SJCRH30 (cell line): Measurements from ENCODE around the gene TNRC6C. TPM values are rescaled to one million over a fixed set of nuclear protein-coding genes. Genes with fewer than 3 reads are reported as not detected.

Source experiments
- DNase-seq, 2 experiments: peaks; one replicate each; pipeline ENCODE4 v3.0.0-alpha.2; 2015 to 2020
- H3K27ac ChIP-seq: fragments of 250-450 bp; sonication (Bioruptor Pico); 2 replicates; pipeline ENCODE4 v1.5.1; 2020; ENCODE audit warnings: mild to moderate bottlenecking, moderate library complexity
- H3K27me3 ChIP-seq: fragments of 250-450 bp; sonication (Bioruptor Pico); 2 replicates; pipeline ENCODE4 v1.5.1; 2020; ENCODE audit warnings: mild to moderate bottlenecking, moderate library complexity
- H3K36me3 ChIP-seq: fragments of 250-450 bp; sonication (Bioruptor Pico); 2 replicates; pipeline ENCODE4 v1.5.1; 2020; ENCODE audit warnings: mild to moderate bottlenecking, moderate library complexity
- H3K4me1 ChIP-seq: fragments of 250-450 bp; sonication (Bioruptor Pico); 2 replicates; pipeline ENCODE4 v1.5.1; 2020; ENCODE audit warnings: mild to moderate bottlenecking, moderate library complexity
- H3K4me3 ChIP-seq: fragments of 250-450 bp; sonication (Bioruptor Pico); 2 replicates; pipeline ENCODE4 v1.5.1; 2020; ENCODE audit warnings: mild to moderate bottlenecking, moderate library complexity
- H3K9me3 ChIP-seq: fragments of 250-450 bp; sonication (Bioruptor Pico); replicated peaks from 2 replicates; pipeline ENCODE4 v1.5.1; 2020; ENCODE audit warnings: mild to moderate bottlenecking, moderate library complexity
- total RNA-seq: library from RNA; depleted of rRNA; stranded (reverse); fragments of >200 nt; shearing (Covaris generic); gene quantifications from 2 replicates; pipeline ENCODE4 v1.2.3, GENCODE V29; 2014

The TNRC6C gene
- total RNA-seq, 1 experiment from 2014 or later = 12.7 TPM

DNA sequence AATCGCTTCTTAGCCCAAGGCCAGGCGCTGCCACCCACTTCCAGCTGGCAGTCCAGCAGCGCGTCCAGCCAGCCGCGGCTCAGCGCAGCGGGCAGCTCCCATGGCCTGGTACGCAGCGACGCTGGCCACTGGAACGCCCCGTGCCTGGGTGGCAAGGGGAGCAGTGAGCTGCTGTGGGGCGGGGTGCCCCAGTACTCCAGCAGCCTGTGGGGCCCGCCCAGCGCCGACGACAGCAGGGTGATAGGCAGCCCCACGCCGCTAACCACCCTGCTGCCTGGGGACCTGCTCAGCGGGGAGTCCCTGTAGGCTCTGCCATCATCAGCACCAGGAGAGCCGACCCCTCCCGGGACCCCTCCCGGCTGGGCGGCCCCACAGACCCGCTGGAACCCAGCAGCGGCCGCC, 146.0 kb downstream of the TNRC6C start:
- Histone ChIP-seq H3K4me3 (no peak overlapping the region), H3K36me3 (peaks cover 19% of the 10 kb centered on the region), H3K9me3 (0 out of 2 replicates have a peak, but pooled peaks cover 5% of the 10 kb centered on the region), H3K27ac (no peak overlapping the region), H3K4me1 (0 out of 2 replicates have a peak, but pooled peaks cover 2% of the 10 kb centered on the region), H3K27me3 (no peaks in the 10 kb centered on the region)
- DNase-seq = no peak

DNA sequence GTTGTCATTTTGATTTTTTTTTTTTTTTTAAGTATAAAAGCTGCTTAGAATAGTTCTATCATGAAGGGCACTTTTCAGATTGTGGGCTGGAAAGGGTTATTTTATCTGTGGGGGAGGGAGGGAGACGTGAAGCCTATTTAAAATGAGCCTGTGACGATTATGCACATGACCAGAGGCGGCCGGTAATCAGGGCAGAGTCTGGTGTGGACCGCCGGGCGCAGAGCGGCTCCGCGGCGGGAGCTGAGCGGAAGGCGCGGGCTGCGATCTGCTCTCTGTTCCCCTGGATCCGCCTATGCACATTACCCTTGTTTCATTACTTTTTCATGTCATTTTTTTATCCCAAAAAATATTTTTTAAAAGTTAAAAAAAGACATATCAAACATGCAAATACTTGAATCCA, 146.6 kb downstream of the TNRC6C start:
- Histone ChIP-seq H3K36me3 (peaks cover 18% of the 10 kb centered on the region), H3K4me3 (no peak overlapping the region), H3K4me1 (0 out of 2 replicates have a peak, but pooled peaks cover 2% of the 10 kb centered on the region), H3K9me3 (0 out of 2 replicates have a peak, but pooled peaks cover 5% of the 10 kb centered on the region), H3K27ac (no peak overlapping the region), H3K27me3 (no peaks in the 10 kb centered on the region)
- DNase-seq = no peak

DNA sequence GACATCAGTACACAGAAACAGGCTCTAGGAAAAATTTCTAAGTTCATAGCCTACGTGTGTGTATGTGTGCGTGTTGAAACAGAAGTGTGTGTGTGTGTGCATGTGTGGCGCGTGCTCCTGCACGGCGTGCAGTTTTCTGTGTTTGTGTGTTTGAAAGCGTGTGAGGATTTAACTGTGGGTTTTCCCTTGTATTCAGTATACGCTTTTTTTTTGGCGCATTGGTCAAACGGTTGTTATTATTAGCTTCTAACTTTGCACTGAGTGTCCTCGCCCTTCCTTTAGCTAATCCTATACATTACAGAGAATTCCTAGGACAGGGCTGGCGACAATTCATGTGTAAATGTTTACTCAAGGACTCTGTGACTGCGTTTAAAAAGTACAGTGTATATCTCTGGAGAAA, 147.0 kb downstream of the TNRC6C start:
- no peak for DNase-seq
- Histone ChIP-seq H3K9me3 (0 out of 2 replicates have a peak, but pooled peaks cover 5% of the 10 kb centered on the region), H3K4me3 (no peak overlapping the region), H3K27ac (no peak overlapping the region), H3K4me1 (0 out of 2 replicates have a peak, but pooled peaks cover 2% of the 10 kb centered on the region), H3K36me3 (peaks cover 16% of the 10 kb centered on the region), H3K27me3 (no peaks in the 10 kb centered on the region)

DNA sequence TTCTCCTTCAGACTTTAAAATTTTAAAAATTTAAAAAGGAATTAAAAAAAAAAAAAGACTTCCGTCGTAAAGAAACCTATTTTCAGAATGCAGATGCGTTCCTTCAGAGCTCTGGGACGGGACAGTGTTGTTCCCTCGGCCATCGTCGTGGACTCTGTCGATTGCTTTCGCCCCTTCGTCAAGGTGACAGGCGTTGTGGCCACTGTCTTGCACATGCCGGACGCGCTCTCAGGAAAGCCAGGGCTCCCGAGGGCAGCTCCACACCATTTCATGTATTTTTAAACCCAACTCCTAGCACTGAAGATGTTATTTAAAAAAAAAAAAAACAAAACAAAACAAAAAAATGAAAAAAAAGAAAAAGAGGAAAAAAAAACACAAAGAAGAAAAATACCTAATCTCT, 147.7 kb downstream of the TNRC6C start:
- no peak overlapping the region for H3K27ac ChIP-seq
- no peak for DNase-seq
- 0 out of 2 replicates have a peak, but pooled peaks cover 2% of the 10 kb centered on the region for H3K4me1 ChIP-seq
- H3K36me3 ChIP-seq = peaks cover 11% of the 10 kb centered on the region
- H3K9me3 ChIP-seq = 0 out of 2 replicates have a peak, but pooled peaks cover 2% of the 10 kb centered on the region
- H3K4me3 ChIP-seq = no peak overlapping the region
- H3K27me3 ChIP-seq = no peaks in the 10 kb centered on the region

DNA sequence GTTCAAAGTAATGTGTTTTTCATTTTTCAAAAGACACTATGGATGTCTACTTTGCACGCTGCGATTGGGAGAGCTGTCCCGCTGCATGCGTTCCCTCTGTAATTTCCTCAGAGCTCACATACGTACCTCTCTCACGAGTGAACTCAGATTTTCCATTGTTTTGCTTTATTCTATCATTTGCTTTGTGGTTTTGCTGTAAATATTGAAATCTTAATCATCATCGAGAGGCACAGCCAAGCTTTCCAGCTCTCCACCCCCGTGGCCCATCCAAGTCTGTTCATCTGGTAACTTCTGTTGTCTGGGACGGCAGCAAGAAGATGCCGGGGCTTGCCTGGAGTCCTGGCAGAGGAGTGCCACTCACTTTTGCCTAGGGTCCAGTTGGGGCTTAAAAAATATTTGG, 149.0 kb downstream of the TNRC6C start:
- Histone ChIP-seq H3K4me3 (no peak overlapping the region), H3K9me3 (no peaks in the 10 kb centered on the region), H3K4me1 (0 out of 2 replicates have a peak, but pooled peaks cover 2% of the 10 kb centered on the region), H3K27ac (no peak overlapping the region), H3K36me3 (peaks cover 9% of the 10 kb centered on the region), H3K27me3 (no peaks in the 10 kb centered on the region)
- DNase-seq = no peak

DNA sequence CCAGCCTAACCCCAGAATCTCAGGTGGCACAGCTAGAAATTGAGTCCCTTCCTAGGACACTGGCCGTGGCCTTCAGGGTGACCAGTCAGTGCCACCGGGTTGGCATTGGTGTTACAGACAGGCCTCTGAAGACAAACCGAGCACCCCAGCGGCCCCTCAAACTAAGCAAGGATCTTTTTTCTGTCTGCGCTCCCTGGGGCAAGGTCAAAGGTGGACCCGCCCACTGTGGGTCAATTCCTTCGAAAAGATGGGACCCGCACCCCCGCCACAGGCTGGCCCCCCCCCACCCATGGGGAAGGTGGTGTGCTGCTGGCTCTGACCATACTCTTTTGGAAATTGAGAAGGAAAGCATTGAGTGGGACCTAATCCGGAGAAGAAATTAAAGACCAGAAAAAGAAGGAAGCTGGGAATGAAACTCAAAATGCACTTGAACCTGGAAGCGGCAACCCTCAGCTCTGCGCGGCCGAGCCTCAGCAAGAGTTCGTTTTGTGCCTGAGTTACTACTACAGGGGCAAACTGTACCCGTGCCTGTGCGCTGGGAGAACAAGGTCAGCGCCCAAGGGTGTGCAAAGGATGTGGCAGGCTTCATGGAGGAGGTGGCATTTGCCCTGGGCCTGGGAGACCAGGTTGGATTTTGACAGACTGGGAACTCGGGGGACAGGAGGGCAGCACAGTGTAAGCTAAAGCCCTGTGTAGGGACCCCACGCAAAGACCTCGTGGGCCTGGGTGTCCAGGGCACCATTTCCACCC, 149.6 kb downstream of the TNRC6C start:
- Histone ChIP-seq H3K4me1 (peaks cover 4% of the 10 kb centered on the region; the same call in 1 of the 2 replicates), H3K36me3 (peaks cover 4% of the 10 kb centered on the region), H3K27me3 (no peaks in the 10 kb centered on the region), H3K9me3 (no peaks in the 10 kb centered on the region), H3K27ac (no peak overlapping the region), H3K4me3 (no peak overlapping the region)
- DNase-seq = no peak

DNA sequence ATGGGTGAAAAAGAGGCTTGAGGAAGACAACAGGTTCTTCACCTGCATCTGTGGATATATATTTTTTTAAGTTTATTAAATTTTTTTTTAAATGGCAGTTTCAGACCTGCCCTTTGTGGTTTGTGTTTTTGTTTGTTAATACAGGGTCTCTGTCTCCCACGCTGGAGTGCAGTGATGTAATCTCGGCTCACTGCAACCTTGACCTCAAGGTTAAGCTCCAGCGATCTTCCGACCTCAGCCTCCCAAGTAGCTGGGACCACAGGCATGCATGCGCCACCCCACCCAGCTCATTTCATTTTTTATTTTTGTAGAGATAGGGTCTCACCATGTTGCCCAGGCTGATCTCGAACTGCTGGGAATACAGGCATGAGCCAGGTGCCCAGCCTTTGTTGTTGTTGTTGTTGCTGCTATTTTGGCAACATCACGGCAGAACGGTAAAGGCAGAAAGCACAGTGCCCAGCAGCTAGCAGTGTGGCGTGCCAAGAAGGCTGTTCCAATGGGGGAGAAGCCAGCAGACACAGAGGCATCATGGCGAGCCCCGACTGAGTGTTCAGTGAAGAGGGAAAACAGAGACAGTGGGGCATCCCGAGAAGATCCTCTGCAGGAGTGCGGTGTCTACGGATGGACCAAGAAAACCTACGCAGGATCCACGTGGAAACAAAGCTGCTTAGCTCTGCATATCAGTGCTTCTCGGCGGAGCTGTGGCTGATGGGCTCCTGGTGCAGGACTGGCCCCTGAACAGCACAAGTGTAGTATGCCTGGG, 150.4 kb downstream of the TNRC6C start:
- peak in 1 of 2 experiments; percentile 14 for DNase-seq
- Histone ChIP-seq H3K4me1 (peaks cover 4% of the 10 kb centered on the region; the same call in 1 of the 2 replicates), H3K27me3 (no peaks in the 10 kb centered on the region), H3K4me3 (no peak overlapping the region), H3K27ac (no peak overlapping the region), H3K36me3 (0 out of 2 replicates have a peak, but pooled peaks cover 2% of the 10 kb centered on the region), H3K9me3 (no peaks in the 10 kb centered on the region)

DNA sequence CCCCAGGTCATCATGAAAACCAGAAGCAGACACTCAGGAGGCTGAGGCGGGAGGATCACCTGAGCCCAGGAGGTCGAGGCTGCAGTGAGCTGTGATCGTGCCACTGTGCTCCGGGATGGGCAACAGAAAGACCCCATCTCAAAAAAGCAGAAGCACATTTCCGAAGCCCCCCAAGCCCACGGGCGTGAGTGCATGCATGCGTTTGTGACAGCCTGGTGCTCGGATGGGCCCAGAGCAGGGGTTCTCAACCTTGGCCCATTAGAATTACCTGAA, 150.9 kb downstream of the TNRC6C start:
- Histone ChIP-seq H3K36me3 (0 out of 2 replicates have a peak, but pooled peaks cover 2% of the 10 kb centered on the region), H3K4me3 (no peak overlapping the region), H3K4me1 (peaks cover 4% of the 10 kb centered on the region; the same call in 1 of the 2 replicates), H3K27ac (no peak overlapping the region), H3K9me3 (no peaks in the 10 kb centered on the region), H3K27me3 (no peaks in the 10 kb centered on the region)
- DNase-seq = no peak

DNA sequence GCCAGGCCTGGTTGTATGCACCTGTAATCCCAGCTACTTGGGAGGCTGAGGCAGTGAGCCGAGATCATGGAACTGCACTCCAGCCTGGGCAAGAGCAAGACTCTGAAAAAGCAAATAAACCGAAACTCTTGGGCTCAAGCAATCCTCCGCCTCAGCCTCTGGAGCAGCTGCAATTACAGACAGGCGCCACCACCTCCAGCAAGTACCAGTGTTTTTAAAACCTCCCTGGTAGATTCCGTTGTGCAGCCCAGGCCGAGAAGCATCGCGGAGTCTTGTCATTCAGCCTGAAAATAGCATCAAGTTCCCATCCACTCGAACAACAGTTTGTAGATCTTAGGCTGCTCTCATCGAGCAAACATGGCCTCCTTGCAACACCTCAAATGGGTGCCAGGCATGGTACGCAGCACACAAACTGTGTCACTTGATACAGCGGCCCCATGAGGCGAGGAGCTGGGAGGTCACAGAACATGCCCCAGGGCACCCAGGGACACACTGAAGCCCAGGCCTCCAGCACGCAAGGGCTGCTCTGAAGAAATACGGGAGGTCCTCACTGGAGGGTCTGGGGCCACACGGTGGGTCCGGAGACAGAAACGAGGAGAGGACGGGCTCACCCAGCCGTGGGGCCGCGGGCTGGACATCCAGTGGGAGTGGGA, 152.0 kb downstream of the TNRC6C start:
- no peak overlapping the region for H3K27ac ChIP-seq
- DNase-seq = peak in 1 of 2 experiments; percentile 16
- no peak overlapping the region for H3K4me3 ChIP-seq
- H3K36me3 ChIP-seq = 0 out of 2 replicates have a peak, but pooled peaks cover 2% of the 10 kb centered on the region
- H3K9me3 ChIP-seq = no peaks in the 10 kb centered on the region
- H3K4me1 ChIP-seq = peaks cover 2% of the 10 kb centered on the region; the same call in 1 of the 2 replicates
- H3K27me3 ChIP-seq = no peaks in the 10 kb centered on the region

DNA sequence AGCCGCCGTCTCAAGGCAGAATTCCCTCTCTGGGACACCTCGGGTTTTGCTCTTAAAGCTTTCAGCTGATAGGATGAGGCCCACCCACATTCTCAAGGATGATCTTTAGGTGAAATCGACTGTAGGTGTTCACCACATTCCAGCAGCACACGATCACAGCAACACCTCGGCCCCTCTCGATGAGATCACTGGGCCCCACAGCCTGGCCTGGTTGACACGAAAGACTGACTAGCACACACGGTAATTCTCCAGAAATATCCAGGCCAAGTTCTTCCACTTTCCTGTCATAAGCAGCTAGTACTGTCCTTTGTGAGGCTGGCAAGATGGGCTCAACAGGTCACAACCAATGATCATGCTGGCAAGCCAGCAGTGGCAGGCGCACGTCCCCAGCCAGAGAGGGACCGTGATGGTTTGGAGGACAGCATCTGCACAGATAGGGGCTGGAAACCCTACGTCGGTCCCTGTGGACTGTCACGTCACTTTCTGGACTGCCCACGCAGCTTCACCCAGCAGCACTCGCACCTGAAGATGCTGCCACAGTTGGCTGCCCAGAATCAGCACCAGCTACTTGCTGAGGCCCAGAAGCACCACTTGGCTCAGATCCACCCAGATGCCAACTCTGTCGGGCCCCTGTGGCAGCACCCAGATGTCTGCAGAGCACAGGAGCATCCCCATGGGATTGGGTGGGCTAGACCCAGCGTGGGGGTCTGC, 152.7 kb downstream of the TNRC6C start:
- Histone ChIP-seq H3K27me3 (no peaks in the 10 kb centered on the region), H3K27ac (no peak overlapping the region), H3K36me3 (no peaks in the 10 kb centered on the region), H3K4me1 (peaks cover 2% of the 10 kb centered on the region; the same call in 1 of the 2 replicates), H3K9me3 (no peaks in the 10 kb centered on the region), H3K4me3 (no peak overlapping the region)
- no peak for DNase-seq

DNA sequence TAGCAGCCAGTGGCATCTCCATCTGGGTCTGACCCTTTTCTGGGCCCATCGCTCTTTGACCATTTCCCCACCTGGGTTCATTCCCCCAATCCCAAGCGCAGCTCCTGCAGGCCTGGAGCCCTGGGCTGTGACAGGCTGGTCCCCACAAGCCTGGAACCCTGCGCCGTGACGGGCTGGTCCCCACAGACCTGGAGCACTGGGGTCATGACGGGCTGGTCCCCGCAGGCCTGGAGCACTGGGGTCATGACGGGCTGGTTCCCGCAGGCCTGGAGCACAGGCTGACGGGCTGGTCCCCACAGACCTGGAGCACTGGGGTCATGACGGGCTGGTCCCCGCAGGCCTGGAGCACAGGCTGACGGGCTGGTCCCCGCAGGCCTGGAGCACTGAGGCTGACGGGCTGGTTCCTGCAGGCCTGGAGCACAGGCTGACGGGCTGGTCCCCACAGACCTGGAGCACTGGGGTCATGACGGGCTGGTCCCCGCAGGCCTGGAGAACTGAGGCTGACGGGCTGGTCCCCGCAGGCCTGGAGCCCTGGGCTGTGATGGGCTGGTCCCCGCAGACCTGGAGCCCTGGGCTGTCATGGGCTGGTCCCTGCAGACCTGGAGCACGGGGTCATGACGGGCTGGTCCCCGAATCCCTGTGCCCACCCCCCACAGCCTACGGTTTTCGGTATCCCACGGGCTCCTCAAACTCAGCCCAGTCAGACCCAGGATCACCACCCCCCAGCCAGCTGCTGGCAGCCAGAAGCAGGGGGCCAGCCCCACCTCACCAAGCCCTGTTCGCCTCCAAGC, 153.4 kb downstream of the TNRC6C start:
- H3K9me3 ChIP-seq = no peaks in the 10 kb centered on the region
- peaks cover 2% of the 10 kb centered on the region; the same call in 1 of the 2 replicates for H3K4me1 ChIP-seq
- peak in 1 of 2 experiments; percentile 16 for DNase-seq
- no peak overlapping the region for H3K4me3 ChIP-seq
- H3K27me3 ChIP-seq = no peaks in the 10 kb centered on the region
- no peak overlapping the region for H3K27ac ChIP-seq
- H3K36me3 ChIP-seq = no peaks in the 10 kb centered on the region

DNA sequence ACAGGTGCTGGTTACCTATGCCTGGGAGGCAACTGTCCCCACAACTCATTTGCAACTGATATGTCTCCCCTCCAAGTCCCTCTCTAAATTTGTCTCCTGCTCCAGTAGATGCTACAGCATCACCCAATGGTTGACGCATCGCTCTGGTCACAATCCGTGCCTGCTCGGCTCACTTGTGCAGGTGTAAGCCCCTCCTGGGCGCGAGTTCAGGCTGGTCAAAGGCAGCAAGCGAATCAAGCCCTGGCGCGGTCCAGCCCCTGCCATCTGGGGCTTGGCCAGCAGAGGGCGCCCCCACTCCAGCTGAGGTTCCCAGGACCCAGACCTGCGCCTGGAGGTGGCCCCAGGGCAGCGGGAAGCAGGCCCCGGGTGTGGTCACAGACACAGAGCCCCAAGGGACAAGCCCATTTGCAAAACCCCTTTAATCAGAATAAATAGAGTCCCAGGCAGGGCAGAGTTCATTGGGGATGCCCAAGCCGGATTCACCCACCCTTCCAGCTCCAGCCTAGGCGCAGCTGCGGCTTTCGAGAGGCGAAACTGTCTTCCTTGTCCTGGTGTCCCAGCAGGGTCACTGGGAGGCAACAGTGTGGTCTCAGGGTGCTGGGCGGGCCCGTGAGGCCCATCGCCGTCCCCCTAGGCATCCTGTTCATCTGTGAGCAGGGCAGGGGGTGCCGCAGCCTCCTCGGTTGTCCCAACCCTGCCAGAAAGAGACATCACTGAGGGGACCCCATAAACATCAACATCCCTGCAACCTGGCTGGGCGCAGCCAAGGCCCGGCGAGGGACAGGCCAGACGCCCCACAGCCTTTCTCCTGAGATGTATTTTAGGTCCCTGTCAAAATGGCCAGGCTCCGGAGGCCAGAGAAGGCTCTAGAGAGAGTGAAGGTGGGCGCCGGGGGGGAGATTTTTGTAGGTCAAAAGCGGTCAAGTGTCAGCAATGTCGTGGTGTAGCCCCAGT, 154.3 kb downstream of the TNRC6C start:
- DNase-seq = peak; percentile 82 to 90
- Histone ChIP-seq H3K4me3 (no peak overlapping the region), H3K27me3 (no peaks in the 10 kb centered on the region), H3K36me3 (no peaks in the 10 kb centered on the region), H3K27ac (no peak overlapping the region), H3K9me3 (no peaks in the 10 kb centered on the region), H3K4me1 (peaks cover 2% of the 10 kb centered on the region; the same call in 1 of the 2 replicates)
